ENCODE measurements around the gene DLL4.
A peak's percentile ranks its signal among the peaks of the same experiment; 100 is the strongest.

DLL4 gene

DNA sequence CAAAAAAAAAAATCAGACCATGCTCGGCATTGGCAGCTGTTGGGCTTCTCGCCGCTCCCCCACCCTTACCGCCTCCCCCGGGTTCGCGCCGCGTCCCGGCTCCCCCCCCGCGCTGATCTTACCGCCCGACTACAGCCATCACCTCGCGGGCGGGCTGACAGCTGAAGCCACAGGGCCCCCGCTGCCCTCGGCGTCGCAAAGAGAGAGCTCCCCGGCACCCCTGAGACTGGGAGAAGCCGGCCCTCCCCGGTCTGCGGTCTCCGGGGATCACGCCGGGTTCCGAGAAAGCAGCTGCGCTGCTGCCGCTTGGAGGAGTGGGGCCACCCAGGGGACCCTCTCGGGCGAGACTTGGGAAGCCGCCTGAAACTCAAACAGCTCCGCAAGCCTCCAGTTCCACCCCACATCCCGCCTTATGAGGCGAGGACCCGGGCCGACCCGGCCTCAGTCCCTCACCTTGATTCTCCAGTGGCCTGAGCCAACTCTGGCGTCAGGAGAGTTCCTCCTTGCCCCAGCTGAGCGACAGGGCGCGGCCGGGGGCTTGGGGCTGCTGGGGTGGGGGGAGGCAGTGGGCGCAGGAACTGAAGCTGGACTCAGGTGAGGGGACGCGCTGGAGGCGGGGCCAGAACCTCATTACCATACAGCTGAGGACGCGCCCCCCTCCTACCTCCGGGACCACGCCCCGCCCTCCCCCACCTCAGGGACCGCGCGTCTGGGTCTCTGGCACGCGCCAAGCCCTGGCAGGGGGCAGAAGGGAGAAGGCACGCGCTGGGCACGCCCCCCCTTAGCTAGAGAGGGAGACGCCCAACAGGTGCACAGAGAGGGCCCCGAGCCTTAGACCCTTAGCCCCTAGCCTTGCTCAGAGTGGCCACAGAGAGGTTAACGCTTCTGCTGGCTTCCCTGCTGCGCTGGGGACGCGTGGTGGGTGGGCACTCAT is 1.0 kb upstream of the DLL4 start:
- peak in 1 of 2 experiments; percentile 79 for DNase-seq

DNA sequence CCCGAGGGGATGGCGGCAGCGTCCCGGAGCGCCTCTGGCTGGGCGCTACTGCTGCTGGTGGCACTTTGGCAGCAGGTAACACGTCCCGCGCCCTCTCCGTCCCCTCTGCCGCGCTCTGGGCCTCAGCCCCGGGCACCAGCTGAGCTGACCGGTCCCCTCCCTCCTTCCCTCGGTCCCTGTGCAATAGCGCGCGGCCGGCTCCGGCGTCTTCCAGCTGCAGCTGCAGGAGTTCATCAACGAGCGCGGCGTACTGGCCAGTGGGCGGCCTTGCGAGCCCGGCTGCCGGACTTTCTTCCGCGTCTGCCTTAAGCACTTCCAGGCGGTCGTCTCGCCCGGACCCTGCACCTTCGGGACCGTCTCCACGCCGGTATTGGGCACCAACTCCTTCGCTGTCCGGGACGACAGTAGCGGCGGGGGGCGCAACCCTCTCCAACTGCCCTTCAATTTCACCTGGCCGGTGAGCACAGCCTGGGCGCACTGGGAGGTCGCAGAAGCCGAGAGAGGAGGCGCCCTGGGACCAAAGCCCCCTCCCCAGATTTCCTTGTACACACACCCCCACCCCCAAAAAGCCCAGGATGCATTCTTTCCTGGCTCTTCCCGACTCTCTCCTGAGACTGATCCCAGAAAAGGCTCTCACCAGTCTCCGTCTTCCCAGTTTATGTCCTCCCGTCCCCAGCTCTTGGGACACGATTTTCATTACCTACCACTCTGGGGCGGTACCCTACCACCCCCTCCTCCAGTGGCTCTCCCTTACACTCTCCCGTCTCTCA is 705 bp downstream of the DLL4 start:
- DNase-seq, result peak in 1 of 2 experiments; percentile 69

- peak; percentile 39 to 84 for DNase-seq
Observed at GRCh38 chr15:40930430-40931299, 1.5 kb downstream of the DLL4 start.

- no peak for DNase-seq
Observed at GRCh38 chr15:40931300-40932142, 2.4 kb downstream of the DLL4 start.

- DNase-seq, result peak in 1 of 2 experiments; percentile 59
Observed at GRCh38 chr15:40932156-40932555, 3.0 kb downstream of the DLL4 start.

GRCh38 chr15:40932649-40933516 is 3.7 kb downstream of the DLL4 start:
- peak in 1 of 2 experiments; percentile 59 for DNase-seq

GRCh38 chr15:40933517-40933902 is 4.4 kb downstream of the DLL4 start:
- no peak for DNase-seq

DNA sequence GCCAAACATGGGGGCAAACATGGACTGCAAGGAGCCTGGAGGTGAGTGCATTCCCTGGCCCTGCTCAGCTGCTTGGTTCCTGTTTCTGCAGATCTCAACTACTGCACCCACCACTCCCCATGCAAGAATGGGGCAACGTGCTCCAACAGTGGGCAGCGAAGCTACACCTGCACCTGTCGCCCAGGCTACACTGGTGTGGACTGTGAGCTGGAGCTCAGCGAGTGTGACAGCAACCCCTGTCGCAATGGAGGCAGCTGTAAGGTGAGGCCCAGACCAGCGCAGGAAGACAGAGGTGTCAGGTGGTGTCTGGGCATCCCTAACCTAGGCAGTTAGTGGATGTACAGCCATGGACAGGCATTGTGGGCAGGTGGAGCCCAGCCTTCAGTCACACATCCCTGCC is 5.3 kb downstream of the DLL4 start:
- DNase-seq, result no peak

DNA sequence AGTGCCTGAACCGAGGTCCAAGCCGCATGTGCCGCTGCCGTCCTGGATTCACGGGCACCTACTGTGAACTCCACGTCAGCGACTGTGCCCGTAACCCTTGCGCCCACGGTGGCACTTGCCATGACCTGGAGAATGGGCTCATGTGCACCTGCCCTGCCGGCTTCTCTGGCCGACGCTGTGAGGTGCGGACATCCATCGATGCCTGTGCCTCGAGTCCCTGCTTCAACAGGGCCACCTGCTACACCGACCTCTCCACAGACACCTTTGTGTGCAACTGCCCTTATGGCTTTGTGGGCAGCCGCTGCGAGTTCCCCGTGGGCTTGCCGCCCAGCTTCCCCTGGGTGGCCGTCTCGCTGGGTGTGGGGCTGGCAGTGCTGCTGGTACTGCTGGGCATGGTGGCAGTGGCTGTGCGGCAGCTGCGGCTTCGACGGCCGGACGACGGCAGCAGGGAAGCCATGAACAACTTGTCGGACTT is 7.1 kb downstream of the DLL4 start:
- DNase-seq, result no peak

GRCh38 chr15:40936709-40937666 is 7.8 kb downstream of the DLL4 start:
- peak in 1 of 2 experiments; percentile 36 for DNase-seq

DNA sequence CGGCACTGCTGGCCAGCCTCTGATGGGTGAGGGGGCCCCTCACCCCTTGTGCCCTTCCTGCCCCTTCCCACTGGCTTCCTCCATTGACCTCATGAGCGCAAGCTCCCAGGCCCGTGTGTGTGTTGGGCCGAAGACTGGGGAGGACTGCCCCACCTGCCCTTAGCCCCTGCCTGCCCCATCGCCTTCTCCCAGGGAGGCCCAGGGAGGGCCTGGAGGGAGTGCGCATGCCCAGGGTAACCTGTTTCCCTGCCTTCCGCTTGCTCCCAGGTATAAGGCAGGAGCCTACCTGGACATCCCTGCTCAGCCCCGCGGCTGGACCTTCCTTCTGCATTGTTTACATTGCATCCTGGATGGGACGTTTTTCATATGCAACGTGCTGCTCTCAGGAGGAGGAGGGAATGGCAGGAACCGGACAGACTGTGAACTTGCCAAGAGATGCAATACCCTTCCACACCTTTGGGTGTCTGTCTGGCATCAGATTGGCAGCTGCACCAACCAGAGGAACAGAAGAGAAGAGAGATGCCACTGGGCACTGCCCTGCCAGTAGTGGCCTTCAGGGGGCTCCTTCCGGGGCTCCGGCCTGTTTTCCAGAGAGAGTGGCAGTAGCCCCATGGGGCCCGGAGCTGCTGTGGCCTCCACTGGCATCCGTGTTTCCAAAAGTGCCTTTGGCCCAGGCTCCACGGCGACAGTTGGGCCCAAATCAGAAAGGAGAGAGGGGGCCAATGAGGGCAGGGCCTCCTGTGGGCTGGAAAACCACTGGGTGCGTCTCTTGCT is 8.8 kb downstream of the DLL4 start:
- peak; percentile 23 to 69 for DNase-seq

GRCh38 chr15:40938536-40938870 is 9.4 kb downstream of the DLL4 start:
- DNase-seq, result no peak

- DNase-seq, result no peak
Observed at GRCh38 chr15:40940296-40940801, 11.2 kb downstream of the DLL4 start.

GRCh38 chr15:40941068-40941527 is 12.0 kb downstream of the DLL4 start:
- DNase-seq, result peak in 1 of 2 experiments; percentile 59

DNA sequence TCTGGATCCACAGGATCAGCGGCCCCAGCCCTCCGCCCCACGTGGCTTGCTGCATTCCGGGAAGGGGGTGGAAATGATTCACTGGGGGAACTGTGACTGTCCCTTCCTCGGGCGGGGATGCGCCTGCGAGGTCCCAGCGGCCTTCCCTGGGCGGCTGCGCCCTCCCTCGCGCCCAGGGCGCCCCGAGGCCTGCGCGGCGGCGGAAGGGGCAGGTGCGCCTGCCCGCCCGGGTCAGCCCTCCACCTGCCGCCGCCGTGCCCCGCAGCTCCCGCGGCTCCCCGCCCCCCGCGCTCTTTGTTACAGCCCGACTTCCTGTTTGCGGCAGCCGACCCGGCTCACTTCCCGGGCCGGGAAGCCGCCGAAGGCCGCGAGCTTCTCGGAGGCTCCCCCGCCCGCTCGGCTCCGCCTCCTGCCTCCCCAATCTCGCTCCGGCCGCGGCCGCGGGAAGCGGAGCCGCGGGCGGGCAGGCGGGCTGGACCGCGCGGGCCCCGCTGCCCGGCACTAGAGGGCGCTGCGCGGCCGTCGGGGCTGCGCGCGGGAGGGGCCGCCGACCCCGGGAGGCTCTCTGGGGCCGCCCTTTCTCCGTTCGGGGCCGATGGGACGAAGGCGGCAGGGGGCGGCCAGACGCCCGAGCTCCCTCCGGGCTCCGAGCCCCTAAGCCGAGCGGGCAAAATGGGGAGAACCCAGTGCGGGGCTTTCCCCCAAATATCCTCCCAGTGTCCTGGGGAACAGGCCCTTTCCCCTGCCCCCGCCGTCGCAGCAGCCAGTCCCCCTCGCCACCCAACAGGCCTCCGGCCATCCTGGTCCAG is 12.6 kb downstream of the DLL4 start:
- peak; percentile 47 to 90 for DNase-seq

GRCh38 chr15:40942337-40942854 is 13.3 kb downstream of the DLL4 start:
- DNase-seq, result no peak

GRCh38 chr15:40942878-40943277 is 13.7 kb downstream of the DLL4 start:
- no peak for DNase-seq
